HEK293T (cell line): ENCODE data around the gene TEKT3.

Experiments used
- FOXA1 ChIP-seq: fragments of 450-650 bp; IDR thresholded peaks from 2 replicates; pipeline ENCODE4 v1.6.1; 2016; ENCODE audit warnings: mild to moderate bottlenecking
- TARDBP ChIP-seq: fragments of 450-650 bp; IDR thresholded peaks from 2 replicates; pipeline ENCODE4 v1.6.1; 2016
- TF ChIP-seq, protein P1 (sequence below): fragments of 450-650 bp; IDR thresholded peaks from 2 replicates; pipeline ENCODE4 v1.6.1; 2016

DNA sequence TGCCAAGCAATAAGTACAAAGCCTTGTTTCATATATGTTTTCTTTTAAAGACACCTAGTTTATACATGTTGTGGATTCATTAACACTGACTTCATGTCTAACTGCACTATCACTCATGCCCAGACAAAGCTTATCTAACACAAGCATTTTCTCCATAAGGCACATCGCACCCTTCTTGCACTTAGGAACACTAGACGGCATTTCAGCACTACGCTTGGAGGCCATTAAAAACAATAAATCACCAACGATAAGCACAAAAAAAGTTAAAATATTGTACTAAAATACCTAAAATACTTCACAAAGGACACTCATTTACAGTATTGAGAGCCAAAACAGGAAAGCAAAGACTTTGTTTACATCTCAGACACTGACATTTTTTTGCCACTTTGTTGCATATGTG is 39.0 kb upstream of the TEKT3 start:
- no peak for TF ChIP-seq TARDBP
- TF ChIP-seq, protein P1, sequence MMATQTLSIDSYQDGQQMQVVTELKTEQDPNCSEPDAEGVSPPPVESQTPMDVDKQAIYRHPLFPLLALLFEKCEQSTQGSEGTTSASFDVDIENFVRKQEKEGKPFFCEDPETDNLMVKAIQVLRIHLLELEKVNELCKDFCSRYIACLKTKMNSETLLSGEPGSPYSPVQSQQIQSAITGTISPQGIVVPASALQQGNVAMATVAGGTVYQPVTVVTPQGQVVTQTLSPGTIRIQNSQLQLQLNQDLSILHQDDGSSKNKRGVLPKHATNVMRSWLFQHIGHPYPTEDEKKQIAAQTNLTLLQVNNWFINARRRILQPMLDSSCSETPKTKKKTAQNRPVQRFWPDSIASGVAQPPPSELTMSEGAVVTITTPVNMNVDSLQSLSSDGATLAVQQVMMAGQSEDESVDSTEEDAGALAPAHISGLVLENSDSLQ: no peak
- TF ChIP-seq FOXA1: no peak
